ENCODE measurements around the gene INCA1. TPM values are rescaled to one million over a fixed set of nuclear protein-coding genes. Genes with fewer than 3 reads are reported as not detected.

Gene INCA1
- total and polyA plus RNA-seq, 2 of the 13 experiments (the other 11 are each of a cell fraction or from before 2014, with no cell fraction given) = 0.93 to 2.6 TPM

- TF ChIP-seq ZNF691 (CRISPR knock-in tag; IDR thresholded peaks at IDR 0.05; ENCODE audit: borderline replicate concordance, low read depth) = no peak
- 0 out of 2 replicates have a peak, but pooled peaks have one; percentile 40 for TF ChIP-seq ZNF749 (CRISPR knock-in tag; IDR thresholded peaks at IDR 0.05; ENCODE audit: borderline replicate concordance)
- 0 out of 2 replicates have a peak, but pooled peaks have one; percentile 36 for TF ChIP-seq ZSCAN12 (CRISPR knock-in tag; IDR thresholded peaks at IDR 0.05)
- TF ChIP-seq PRDM15 (CRISPR knock-in tag; IDR thresholded peaks at IDR 0.05) = 0 out of 2 replicates have a peak, but pooled peaks have one; percentile 45
- TF ChIP-seq, protein P1, sequence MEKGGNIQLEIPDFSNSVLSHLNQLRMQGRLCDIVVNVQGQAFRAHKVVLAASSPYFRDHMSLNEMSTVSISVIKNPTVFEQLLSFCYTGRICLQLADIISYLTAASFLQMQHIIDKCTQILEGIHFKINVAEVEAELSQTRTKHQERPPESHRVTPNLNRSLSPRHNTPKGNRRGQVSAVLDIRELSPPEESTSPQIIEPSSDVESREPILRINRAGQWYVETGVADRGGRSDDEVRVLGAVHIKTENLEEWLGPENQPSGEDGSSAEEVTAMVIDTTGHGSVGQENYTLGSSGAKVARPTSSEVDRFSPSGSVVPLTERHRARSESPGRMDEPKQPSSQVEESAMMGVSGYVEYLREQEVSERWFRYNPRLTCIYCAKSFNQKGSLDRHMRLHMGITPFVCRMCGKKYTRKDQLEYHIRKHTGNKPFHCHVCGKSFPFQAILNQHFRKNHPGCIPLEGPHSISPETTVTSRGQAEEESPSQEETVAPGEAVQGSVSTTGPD (CRISPR knock-in tag; IDR thresholded peaks at IDR 0.05) = 0 out of 2 replicates have a peak, but pooled peaks have one; percentile 17
- TF ChIP-seq HDAC1 (CRISPR knock-in tag; IDR thresholded peaks at IDR 0.05) = peak; percentile 67; the same call in 1 of the 2 replicates
These were observed 57.9 kb downstream of the INCA1 start (continued) for GRCh38 chr17:4939546-4939795.

All from HepG2 (cell line).